ENCODE results near the gene SPRR2D. TPM values are rescaled to one million over a fixed set of nuclear protein-coding genes. Genes with fewer than 3 reads are reported as not detected.

SPRR2D gene
- total and polyA plus RNA-seq, 11 donors: 0.12 TPM; not detected in 10

GRCh38 chr1:152997901-152998300, 43.0 kb downstream of the SPRR2D start:
- H3K27me3 ChIP-seq: peaks cover 0 to 6% (median 0%) of the 10 kb centered on the region in 9 donors
- DNase-seq: no peak
- 40 to 44% (median 43%) methylated on average over 7 of the region's 7 CpGs for WGBS, 4 donors
- H3K27ac ChIP-seq: no peak overlapping the region
- H3K9me3 ChIP-seq: peaks cover 0 to 14% (median 0%) of the 10 kb centered on the region in 12 donors
- no peaks in the 10 kb centered on the region for H3K4me1 ChIP-seq
- H3K4me3 ChIP-seq: no peak overlapping the region
- no peaks in the 10 kb centered on the region for H3K36me3 ChIP-seq
- ATAC-seq: no peak
- no peak for TF ChIP-seq CTCF (IDR thresholded peaks at IDR 0.05)
- intact Hi-C loops (cut with DNase I): no loop called here

GRCh38 chr1:152996633-152997400, 44.1 kb downstream of the SPRR2D start:
- H3K4me3 ChIP-seq: no peak overlapping the region
- peaks cover 0 to 6% (median 0%) of the 10 kb centered on the region in 9 donors for H3K27me3 ChIP-seq
- TF ChIP-seq POLR2A (IDR thresholded peaks at IDR 0.05) (no peak), CTCF (IDR thresholded peaks at IDR 0.05) (no peak)
- H3K27ac ChIP-seq: no peak overlapping the region
- H3K9me3 ChIP-seq: peaks cover 0 to 14% (median 0%) of the 10 kb centered on the region in 12 donors
- intact Hi-C loops (cut with DNase I): no loop called here
- DNase-seq (no peak), ATAC-seq (no peak)
- WGBS, 4 donors: 16 to 30% (median 22%) methylated on average over 5 of the region's 5 CpGs
- H3K4me1 ChIP-seq: no peaks in the 10 kb centered on the region
- no peaks in the 10 kb centered on the region for H3K36me3 ChIP-seq

- no peaks in the 10 kb centered on the region for H3K36me3 ChIP-seq
- H3K9me3 ChIP-seq: peaks cover 0 to 14% (median 0%) of the 10 kb centered on the region in 12 donors
- no peaks in the 10 kb centered on the region for H3K4me1 ChIP-seq
- TF ChIP-seq CTCF (IDR thresholded peaks at IDR 0.05): no peak
- H3K4me3 ChIP-seq: no peak overlapping the region
- WGBS, 4 donors: 20 to 45% (median 42%) methylated on average over 1 of the region's 1 CpG
- no peak for ATAC-seq
- intact Hi-C loops (cut with DNase I): no loop called here
- H3K27me3 ChIP-seq: peaks cover 0 to 6% (median 0%) of the 10 kb centered on the region in 9 donors
- H3K27ac ChIP-seq: no peak overlapping the region
- no peak for DNase-seq
Observed at GRCh38 chr1:152995842-152996241, 45.1 kb downstream of the SPRR2D start.

GRCh38 chr1:152993186-152993585, 47.7 kb downstream of the SPRR2D start:
- Histone ChIP-seq H3K4me3 (no peak overlapping the region), H3K27ac (no peak overlapping the region), H3K9me3 (peaks cover 0 to 14% (median 0%) of the 10 kb centered on the region in 12 donors), H3K36me3 (no peaks in the 10 kb centered on the region), H3K27me3 (peaks cover 0 to 6% (median 0%) of the 10 kb centered on the region in 9 donors), H3K4me1 (no peaks in the 10 kb centered on the region)
- WGBS, 4 donors: 69 to 72% (median 69%) methylated on average over 4 to 6 of the region's 6 CpGs
- DNase-seq: no peak
- TF ChIP-seq POLR2A (IDR thresholded peaks at IDR 0.05): no peak
- no peak for TF ChIP-seq CTCF (IDR thresholded peaks at IDR 0.05)
- ATAC-seq: no peak
- intact Hi-C loops (cut with DNase I): no loop called here

Other genes starting within 250 kb of the SPRR2D start
- gene LCE1D, start 244.4 kb downstream of the SPRR2D start, total RNA-seq: not detected
- gene LCE1D, start 244.4 kb downstream of the SPRR2D start, polyA plus RNA-seq: not detected
- not detected for gene LCE1C, start 234.5 kb downstream of the SPRR2D start, total RNA-seq
- not detected for gene LCE1C, start 234.5 kb downstream of the SPRR2D start, polyA plus RNA-seq
- gene LCE1B, start 229.1 kb downstream of the SPRR2D start, total RNA-seq: not detected
- not detected for gene LCE1B, start 229.1 kb downstream of the SPRR2D start, polyA plus RNA-seq
- gene LCE1A, start 213.6 kb downstream of the SPRR2D start, total RNA-seq: not detected
- not detected for gene LCE1A, start 213.6 kb downstream of the SPRR2D start, polyA plus RNA-seq
- not detected for gene LCE6A, start 198.3 kb downstream of the SPRR2D start, total RNA-seq
- gene LCE6A, start 198.3 kb downstream of the SPRR2D start, polyA plus RNA-seq: not detected
- not detected for gene LCE7A, start 181.1 kb downstream of the SPRR2D start, total RNA-seq
- gene LCE7A, start 181.1 kb downstream of the SPRR2D start, polyA plus RNA-seq: not detected
- not detected for gene SMCP, start 162.8 kb downstream of the SPRR2D start, total RNA-seq
- gene SMCP, start 162.8 kb downstream of the SPRR2D start, polyA plus RNA-seq: not detected
- not detected for gene IVL, start 132.6 kb downstream of the SPRR2D start, total RNA-seq
- gene IVL, start 132.6 kb downstream of the SPRR2D start, polyA plus RNA-seq: under 1 TPM in 1 of 2 donors, not detected in 1; 0.03 TPM
- not detected for gene SPRR5, start 93.9 kb downstream of the SPRR2D start, total RNA-seq
- not detected for gene SPRR5, start 93.9 kb downstream of the SPRR2D start, polyA plus RNA-seq
- not detected for gene SPRR4, start 70.5 kb downstream of the SPRR2D start, total RNA-seq
- not detected for gene SPRR4, start 70.5 kb downstream of the SPRR2D start, polyA plus RNA-seq
- gene SPRR1A, start 57.0 kb downstream of the SPRR2D start, total RNA-seq: not detected
- gene SPRR1A, start 57.0 kb downstream of the SPRR2D start, polyA plus RNA-seq: not detected
- gene SPRR3, start 39.4 kb downstream of the SPRR2D start, total RNA-seq: not detected
- 1 to 10 TPM in 1 of 2 donors, not detected in 1; 1.2 TPM for gene SPRR3, start 39.4 kb downstream of the SPRR2D start, polyA plus RNA-seq
- gene SPRR1B, start 9.9 kb downstream of the SPRR2D start, total RNA-seq: not detected
- not detected for gene SPRR1B, start 9.9 kb downstream of the SPRR2D start, polyA plus RNA-seq
- gene SPRR2A, start 16.4 kb upstream of the SPRR2D start, total RNA-seq: not detected
- gene SPRR2A, start 16.4 kb upstream of the SPRR2D start, polyA plus RNA-seq: under 1 TPM in 1 of 2 donors, not detected in 1; 0.32 TPM
- not detected for gene SPRR2B, start 30.5 kb upstream of the SPRR2D start, total RNA-seq
- gene SPRR2B, start 30.5 kb upstream of the SPRR2D start, polyA plus RNA-seq: not detected
- gene SPRR2E, start 53.4 kb upstream of the SPRR2D start, total RNA-seq: not detected
- gene SPRR2E, start 53.4 kb upstream of the SPRR2D start, polyA plus RNA-seq: under 1 TPM in 1 of 2 donors, not detected in 1; 0.12 TPM
- gene SPRR2F, start 72.4 kb upstream of the SPRR2D start, total RNA-seq: 1 to 10 TPM in 1 of 9 donors, not detected in 8; 5.5 TPM
- gene SPRR2F, start 72.4 kb upstream of the SPRR2D start, polyA plus RNA-seq: not detected
- not detected for gene SPRR2G, start 109.8 kb upstream of the SPRR2D start, total RNA-seq
- gene SPRR2G, start 109.8 kb upstream of the SPRR2D start, polyA plus RNA-seq: not detected
- not detected for gene LELP1, start 162.3 kb upstream of the SPRR2D start, total RNA-seq
- gene LELP1, start 162.3 kb upstream of the SPRR2D start, polyA plus RNA-seq: not detected
- 1 to 10 TPM in 1 of 9 donors, not detected in 8; 1.1 TPM for gene PRR9, start 176.5 kb upstream of the SPRR2D start, total RNA-seq
- gene PRR9, start 176.5 kb upstream of the SPRR2D start, polyA plus RNA-seq: not detected
- gene LORICRIN, start 218.6 kb upstream of the SPRR2D start, total RNA-seq: not detected
- gene LORICRIN, start 218.6 kb upstream of the SPRR2D start, polyA plus RNA-seq: not detected

Data from heart left ventricle (tissue), 16 donors.